H1 (cell line): ENCODE measurements around the gene TMEM170A. TPM values are rescaled to one million over a fixed set of nuclear protein-coding genes. Genes with fewer than 3 reads are reported as not detected.

Experiments
- HDAC6 ChIP-seq: IDR thresholded peaks from one replicate; pipeline ENCODE4 v1.7.1; 2012; ENCODE audit warnings: low read depth, mild to moderate bottlenecking, inconsistent platforms, low read length, moderate library complexity
- TBP ChIP-seq: IDR thresholded peaks from 2 replicates; pipeline ENCODE4 v1.6.1; 2011; ENCODE audit warnings: low read depth, low read length, improper control_type of control experiment
- polyA plus RNA-seq, 7 experiments: library from polyadenylated mRNA; depleted of rRNA in 3 of 7; stranded (reverse) in 5 of 7; unstranded in 2 of 7; fragments of >200 nt in 5 of 7; fragments of 200-250 nt in 2 of 7; gene quantifications; 1 replicate in 5 of 7; 2 replicates in 1 of 7; 4 replicates in 1 of 7; pipeline versions ENCODE4 v1.2.1 to v1.2.3, GENCODE V29; 2011 to 2013; ENCODE audit warnings: missing spikeins in 2 of 7, mixed read lengths in 2 of 7
- total RNA-seq: library from RNA; stranded (reverse); fragmentation: NEBNext Ultra II Directional; extraction: Animal tissue kit (Norgen Biotek cat#: 25700); gene quantifications from 2 replicates; pipeline ENCODE4 v1.2.1, GENCODE V29; 2021

The TMEM170A gene
- total and polyA plus RNA-seq, 2 of the 8 experiments (the other 6 are each of a cell fraction or from before 2014, with no cell fraction given): 22.9 to 56.6 TPM

- no peak for TF ChIP-seq HDAC6
- no peak for TF ChIP-seq TBP
Measured at GRCh38 chr16:75460446-75460845, 4.0 kb downstream of the TMEM170A start (continued).
